Epithelial cell of prostate (primary cell): ENCODE results near the gene EPC2.
A peak's percentile ranks its signal among the peaks of the same experiment; 100 is the strongest.
"Not testable (repeated sequence)": the region's sequence is repeated elsewhere in the genome, so short reads cannot be mapped to it uniquely, and the experiment has no call there.

Experiments
- DNase-seq: peaks from one replicate; pipeline ENCODE4 v3.0.0-alpha.2; 2011; ENCODE audit warnings: low read depth, low spot score
- H3K27ac ChIP-seq: fragments of 450-650 bp; 2 replicates; pipeline ENCODE4 v1.5.1; 2017; ENCODE audit warnings: mild to moderate bottlenecking

The EPC2 gene

DNA sequence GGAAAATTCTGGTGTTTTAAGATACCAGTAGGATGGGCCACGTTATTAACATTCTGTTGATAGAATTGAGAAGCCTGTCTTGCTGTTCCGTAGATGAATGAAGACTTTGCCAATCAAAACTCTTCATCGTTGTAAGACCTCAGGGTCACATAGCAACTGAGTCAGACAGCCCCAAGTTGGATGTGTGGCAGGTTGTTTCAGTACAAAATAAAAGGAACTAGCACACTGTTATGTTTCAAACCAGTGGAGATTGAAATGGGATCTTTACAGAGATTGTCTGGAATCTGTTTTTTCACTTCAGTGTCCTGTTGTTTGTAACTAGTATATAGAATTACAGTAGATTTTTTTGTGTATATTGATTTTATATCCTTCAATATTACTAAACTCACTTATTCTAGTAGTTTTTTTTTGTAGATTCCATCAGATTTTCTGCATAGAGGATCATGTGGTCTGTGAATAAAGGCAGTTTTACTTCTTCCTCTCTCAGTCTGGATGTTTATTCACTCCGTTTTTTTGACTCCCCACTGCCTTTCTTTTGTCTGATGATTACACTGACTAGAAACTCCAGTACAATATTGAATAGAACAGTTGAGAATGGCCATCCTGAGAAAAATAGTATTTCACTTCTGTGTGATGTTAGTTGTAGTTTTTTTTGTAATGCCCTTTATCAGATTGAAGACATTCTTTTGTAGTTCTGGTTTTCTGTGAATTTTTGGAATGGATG, 22.7 kb downstream of the EPC2 start:
- no peak overlapping the region for H3K27ac ChIP-seq
- no peak for DNase-seq

DNA sequence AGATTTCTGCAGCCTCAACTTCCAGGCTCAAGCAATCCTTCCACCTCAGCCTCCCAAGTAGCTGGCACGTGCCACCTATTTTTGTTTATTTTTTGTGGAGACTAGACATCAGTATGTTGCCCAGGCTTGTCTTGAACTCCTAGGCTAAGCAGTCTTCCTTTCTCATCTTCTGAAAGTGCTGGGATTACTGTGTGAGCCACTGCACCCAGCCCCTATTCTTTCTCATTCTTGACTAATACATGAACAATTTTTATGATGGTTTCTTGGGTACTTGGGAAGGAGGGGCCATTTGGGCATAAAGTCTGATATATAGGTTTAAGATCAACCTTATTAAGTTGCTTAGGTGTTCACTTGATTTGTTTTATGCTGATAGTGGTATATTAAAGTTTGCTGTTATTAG, 26.2 kb downstream of the EPC2 start:
- peak; percentile 64 for DNase-seq
- H3K27ac ChIP-seq = peak overlapping the region; percentile 42

DNA sequence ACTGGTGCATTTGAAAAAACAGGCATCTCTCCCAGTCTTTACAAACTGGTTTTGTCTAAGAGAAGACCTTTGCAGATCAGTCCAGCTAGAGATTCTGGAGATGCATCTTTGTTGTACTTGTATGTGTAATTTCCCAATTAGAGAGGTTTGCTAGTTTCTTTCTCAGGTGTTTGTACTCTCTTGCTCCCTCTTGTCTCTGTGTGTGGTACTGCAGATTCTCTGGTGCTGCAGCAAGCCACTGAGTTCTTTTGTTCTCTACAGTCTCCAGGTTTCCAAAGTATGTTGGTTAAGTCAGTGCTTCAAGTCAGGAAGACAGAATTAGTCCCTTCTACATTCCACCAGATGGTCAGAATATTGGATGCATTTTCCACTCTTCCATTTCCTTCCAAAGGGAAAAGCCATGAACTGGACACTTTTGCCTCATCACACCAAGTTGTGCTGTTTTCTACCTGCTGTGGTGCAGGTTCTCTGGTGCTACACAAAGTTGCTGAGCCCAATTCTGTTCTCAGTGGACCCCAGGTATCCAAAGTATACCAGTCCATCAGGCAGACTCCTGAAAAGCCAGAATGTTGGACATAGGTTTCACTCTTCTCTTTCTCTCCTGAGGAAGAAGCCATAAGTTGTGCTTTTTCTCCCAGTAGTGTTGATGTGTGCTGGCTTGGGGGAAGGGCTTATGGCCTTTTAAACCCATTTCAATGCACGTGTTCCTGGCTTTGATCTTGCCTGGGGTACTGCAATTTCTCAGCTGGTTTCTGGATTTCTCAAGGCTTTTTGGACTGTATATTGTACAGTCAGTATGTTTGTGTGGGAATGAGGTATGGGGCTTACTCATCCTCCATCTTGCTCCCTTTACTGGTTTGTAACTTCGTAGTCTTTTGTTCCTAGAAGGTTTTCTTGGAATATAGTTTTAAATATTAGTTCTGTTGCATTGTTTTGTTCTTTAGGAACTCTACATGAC, 29.8 kb downstream of the EPC2 start:
- H3K27ac ChIP-seq = no peak overlapping the region
- DNase-seq = no peak

DNA sequence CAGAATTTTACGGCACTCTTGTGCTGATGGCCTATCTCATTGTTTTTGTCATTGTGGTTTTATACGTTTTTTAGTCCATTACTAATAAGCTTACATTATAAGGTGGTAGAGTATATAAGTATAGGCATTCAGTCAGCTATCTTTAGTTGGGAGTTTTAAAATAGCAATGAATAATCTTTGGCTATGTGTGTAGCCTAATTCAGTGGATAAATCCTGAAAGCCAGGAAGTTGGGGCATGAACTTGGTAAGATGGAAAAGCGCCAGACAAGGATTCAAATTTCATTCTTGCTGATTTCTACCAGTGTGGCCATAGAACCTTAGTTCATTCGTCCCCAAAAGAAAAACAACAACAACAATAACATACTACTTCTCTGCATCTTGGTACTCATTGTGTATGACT, 31.2 kb downstream of the EPC2 start:
- no peak for DNase-seq
- no peak overlapping the region for H3K27ac ChIP-seq

DNA sequence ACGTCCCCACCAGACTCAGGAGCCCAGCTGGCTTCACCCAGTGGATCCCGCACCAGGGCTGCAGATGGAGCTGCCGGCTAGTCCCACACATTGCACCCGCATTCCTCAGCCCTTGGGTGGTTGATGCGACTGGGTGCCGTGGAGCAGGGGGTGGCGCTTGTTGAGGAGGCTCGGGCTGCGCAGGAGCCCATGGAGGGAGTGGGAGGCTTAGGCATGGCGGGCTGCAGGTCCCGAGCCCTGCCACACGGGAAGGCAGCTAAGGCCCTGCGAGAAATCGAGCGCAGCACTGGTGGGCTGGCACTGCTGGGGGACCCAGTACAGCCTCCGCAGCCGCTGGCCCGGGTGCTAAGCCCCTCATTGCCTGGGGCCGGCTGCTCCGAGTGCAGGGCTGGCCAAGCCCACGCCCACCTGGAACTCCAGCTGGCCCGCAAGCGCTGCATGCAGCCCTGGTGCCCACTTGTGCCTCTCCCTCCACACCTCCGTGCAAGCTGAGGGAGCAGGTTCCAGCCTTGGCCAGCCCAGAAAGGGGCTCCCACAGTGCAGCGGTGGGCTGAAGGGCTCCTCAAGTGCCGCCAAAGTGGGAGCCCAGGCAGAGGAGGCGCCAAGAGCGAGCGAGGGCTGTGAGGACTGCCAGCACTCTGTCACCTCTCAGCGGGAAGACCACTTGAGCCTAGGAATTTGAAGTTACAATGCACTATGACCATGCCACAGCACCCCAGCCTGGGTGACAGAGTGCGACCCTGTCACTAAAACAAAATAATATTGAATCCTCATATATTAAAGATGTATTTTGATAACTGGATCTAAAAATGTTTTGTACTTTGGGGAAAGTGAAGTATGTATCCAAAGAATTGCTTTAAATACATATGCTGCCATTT, 34.0 kb downstream of the EPC2 start:
- H3K27ac ChIP-seq, DNase-seq: not testable (repeated sequence)

DNA sequence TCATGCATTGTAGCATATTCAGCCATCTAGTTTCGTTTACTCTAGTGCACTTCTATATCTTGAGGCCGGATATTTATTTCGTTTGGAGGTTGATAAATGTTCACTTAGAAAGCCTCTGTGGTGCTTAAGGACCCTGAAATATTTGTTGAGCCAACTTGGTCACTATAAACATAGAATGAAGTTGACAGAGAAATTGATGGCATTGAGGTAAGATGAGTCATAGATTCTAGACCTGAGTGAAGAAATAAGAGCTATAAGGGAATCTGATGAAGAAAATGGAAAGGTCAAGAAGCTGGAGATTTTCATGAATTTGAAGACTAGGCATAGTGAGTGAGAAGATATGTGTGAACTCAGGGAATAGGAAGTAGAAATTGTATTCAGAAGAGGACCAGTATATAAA, 35.9 kb downstream of the EPC2 start:
- no peak for DNase-seq

DNA sequence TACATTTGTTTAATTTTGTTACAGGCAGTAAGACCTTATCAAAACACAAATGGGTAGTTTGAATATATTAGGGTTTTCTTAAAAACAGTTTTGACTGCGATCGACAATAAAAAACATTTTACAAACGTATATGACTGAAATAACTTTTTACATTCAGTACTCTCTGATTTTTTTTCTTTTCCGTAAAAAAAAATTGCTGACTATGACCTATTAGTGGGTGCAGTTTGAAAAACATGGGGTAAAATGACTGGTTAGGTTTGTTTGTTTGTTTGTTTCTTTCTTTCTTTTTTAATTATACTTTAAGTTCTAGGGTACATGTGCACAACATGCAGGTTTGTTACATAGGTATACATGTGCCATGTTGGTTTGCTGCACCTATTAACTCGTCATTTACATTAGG, 36.9 kb downstream of the EPC2 start:
- no peak for DNase-seq
- no peak overlapping the region for H3K27ac ChIP-seq

More for the DNA sequence above, 35.9 kb downstream of the EPC2 start:
- H3K27ac ChIP-seq = no peak overlapping the region

DNA sequence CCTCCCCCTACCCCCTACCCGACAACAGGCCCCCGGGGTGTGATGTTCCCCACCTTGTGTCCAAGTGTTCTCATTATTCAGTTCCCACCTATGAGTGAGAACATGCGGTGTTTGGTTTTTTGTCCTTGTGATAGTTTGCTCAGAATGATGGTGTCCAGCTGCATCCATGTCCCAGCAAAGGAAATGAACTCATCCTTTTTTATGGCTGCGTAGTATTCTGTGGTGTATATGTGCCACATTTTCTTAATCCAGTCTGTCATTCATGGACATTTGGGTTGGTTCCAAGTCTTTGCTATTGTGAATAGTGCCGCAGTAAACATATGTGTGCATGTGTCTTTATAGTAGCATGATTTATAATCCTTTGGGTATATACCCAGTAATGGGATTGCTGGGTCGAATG, 37.3 kb downstream of the EPC2 start:
- not testable (repeated sequence) for H3K27ac ChIP-seq, DNase-seq

DNA sequence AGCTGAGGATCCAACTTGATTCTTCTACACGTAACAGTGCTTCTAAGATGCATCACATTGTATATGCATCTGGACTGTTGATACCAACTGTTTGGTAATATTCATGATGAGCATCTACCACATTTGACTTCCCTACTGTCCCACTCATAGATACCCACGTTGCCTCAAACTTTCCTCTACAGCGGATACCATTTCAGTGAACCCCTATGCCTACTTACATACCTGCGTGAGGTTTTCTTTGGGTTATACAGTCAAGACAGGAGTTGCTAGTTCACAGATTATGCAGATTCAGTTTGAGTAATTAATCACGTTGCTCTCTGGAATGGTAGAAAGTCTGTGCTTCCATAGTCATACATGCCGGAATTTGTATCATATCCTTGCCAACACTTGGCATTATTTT, 40.0 kb downstream of the EPC2 start:
- H3K27ac ChIP-seq = no peak overlapping the region
- no peak for DNase-seq

DNA sequence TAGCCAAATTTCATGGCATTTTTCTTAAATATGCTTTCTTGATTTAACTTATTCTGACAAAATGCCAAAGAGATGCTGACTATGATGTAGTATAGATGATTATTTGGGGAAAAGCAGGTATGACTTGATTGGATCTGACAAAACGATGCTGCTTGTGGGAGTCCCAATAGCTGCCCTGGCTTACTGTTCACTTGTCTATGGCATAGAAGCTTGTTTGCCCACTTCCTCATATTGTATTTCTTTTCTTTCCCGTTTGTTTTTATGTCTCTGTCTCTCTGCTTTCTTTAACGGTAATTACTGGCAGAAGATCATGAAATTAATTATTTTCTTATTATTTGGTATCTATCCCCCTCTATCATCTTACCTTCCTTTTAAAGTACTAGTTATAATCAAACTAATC, 43.0 kb downstream of the EPC2 start:
- H3K27ac ChIP-seq = no peak overlapping the region
- no peak for DNase-seq

DNA sequence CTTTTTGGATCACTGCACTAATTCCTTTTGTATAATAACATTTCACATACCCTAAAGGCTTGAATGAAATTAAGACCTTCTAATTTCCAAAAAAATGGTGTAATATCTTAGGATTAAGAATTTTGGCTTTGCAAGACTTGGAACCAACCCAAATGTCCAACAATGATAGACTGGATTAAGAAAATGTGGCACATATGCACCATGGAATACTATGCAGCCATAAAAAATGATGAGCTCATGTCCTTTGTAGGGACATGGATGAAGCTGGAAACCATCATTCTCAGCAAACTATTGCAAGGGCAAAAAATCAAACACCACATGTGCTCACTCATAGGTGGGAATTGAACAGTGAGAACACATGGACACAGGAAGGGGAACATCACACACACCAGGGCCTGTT, 43.5 kb downstream of the EPC2 start:
- DNase-seq = not testable (repeated sequence)

DNA sequence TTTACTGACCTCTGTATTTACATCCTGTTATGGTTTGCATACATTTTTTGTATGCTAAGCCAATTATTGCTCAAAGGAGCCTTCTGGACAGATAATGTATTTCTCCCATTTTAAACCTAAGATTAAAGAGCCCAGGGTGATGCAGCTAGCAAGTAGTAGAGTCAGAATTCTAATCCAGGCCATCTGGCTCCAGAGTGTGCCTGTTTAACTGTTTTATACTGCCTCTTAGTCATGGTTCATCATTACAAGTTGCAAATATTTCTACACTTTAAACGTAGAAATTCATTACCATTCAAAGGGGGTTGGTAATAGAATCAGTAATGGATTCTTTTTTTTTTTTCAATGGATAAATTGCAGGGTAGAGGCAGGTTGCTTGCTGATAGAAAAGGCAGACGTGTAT, 52.4 kb downstream of the EPC2 start:
- H3K27ac ChIP-seq = no peak overlapping the region
- no peak for DNase-seq

More for the DNA sequence above, 43.5 kb downstream of the EPC2 start:
- not testable (repeated sequence) for H3K27ac ChIP-seq

DNA sequence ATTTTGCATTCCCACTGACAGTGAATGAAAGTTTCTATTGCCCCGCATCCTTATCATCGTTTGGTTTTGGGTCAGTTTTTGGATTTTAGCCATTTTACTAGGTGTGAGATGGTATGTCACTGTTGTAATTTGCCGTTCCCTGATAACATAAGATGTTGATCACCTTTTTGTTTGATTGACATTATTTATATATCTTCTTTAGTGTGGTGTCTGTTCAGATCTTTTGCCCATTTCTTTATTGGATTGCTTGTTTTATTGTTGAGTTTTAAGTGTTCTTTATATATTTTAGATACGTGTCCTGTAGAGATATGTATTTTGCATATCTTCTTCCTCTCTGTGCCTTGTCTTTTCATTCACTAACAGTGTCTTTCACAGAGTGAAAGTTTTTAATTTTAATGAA, 55.3 kb downstream of the EPC2 start:
- DNase-seq = no peak
- H3K27ac ChIP-seq = no peak overlapping the region

DNA sequence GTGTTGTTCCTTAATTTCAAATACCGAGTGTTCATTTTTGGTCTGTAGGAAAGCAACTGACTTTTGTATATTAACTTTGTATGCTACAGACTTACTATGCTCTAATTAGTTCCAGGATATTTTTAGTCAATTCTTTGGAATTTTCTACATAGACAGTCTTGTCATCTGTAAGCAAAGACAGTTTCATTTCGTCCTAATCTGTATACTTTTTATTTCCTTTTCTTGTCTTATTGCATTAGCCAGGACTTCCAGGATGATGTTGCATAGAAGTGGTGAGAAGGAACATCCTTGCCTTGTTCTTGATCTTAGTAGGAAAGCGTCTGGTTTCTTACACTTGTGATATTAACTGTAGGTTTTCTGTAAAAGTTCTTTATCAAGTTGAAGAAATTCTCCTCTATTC, 56.5 kb downstream of the EPC2 start:
- no peak overlapping the region for H3K27ac ChIP-seq

DNA sequence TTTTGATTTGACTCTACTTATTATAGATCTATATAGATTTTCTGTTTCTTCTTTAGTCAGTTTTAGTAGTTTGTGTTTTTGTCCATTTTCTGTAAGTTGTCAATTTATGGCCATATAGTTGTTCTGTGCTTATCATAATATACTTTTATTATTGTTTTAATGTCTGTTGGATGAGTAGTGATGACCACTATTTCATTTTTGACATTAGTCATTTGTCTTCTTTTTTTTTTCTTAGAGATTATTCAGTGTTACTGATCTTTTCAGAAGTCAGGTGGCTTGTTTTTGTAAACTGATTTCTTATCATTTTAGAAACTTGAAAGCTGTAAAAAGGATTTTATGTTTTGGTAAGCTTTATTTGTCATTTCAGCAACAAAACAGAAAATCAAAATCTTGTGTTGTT, 57.3 kb downstream of the EPC2 start:
- no peak overlapping the region for H3K27ac ChIP-seq
- DNase-seq = no peak

More for the DNA sequence above, 56.5 kb downstream of the EPC2 start:
- DNase-seq = no peak

DNA sequence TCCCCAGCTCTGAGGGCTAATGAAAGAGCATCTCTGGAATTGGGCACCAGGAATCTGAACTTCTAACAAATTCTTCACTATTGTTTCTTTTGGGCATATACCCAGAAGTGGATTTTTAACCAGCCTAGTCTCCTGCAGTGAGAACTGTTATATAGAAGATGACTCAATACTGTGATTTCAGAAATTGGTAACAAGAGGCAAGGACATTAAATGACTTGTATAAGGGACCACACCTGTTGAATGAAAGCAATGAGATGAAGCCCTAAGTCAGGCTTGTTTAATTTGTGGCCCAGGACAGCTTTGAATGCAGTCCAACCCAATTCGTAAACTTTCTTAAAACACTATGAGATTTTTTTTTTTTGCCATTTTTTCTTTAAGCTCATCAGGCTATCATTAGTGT, 57.9 kb downstream of the EPC2 start:
- H3K27ac ChIP-seq = no peak overlapping the region
- DNase-seq = no peak

DNA sequence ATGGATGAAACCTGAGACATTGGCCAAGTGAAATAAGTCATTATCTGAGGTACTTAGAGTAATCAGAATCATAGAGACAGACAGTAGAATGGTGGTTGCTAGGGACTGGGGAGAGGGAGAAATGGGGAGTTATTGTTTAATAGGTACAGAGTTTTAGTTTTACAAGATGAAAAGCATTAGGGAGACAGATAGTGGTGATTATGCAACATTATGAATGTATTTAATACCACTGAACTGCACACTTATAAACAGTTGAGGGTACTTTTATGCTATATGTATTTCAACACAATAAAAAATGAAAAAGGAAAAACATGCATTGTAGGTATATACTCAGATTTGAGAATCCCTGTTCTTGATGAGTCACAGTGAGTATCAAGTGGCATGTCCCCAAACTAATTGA, 59.7 kb downstream of the EPC2 start:
- H3K27ac ChIP-seq = no peak overlapping the region
- no peak for DNase-seq

DNA sequence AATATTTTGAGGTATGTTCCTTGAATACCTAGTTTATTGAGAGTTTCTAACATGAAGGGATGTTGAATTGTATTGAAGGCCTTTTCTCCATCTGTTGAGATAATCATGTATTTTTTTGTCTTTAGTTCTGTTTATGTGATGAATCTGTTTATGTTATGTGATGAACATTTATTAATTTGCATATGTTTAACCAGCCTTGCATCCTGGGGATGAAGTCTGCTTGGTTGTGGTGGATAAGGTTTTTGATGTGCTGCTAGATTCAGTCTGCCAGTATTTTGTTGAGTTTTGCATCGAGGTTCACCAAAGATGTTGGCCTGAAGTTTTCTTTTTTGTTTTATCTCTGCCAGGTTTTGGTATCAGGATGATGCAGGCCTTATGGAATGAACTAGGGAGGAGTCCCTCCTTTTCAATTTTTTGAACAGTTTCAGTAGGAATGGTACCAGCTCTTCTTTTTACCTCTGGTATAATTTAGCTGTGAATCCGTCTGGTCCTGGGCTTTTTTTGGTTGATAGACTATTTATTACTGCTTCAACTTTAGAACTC, 71.9 kb downstream of the EPC2 start:
- no peak overlapping the region for H3K27ac ChIP-seq
- no peak for DNase-seq

DNA sequence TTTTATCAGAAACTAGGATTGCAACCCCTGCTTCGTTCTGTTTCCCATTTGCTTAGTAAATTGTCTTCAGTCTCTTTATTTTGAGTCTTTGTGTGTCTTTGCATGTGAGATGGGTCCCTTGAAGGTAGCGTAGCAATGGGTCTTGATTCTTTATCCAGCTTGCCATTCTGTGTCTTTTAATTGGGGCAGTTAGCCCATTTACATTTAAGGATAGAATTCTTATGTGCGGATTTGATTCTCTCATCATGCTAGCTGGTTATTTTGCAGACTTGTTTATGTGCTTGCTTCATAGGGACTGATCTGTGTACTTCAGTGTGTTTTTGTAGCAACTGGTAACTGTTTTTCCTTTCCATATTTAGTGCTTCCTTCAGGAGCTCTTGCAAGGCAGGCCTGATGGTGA, 73.5 kb downstream of the EPC2 start:
- DNase-seq = no peak
- H3K27ac ChIP-seq = no peak overlapping the region

DNA sequence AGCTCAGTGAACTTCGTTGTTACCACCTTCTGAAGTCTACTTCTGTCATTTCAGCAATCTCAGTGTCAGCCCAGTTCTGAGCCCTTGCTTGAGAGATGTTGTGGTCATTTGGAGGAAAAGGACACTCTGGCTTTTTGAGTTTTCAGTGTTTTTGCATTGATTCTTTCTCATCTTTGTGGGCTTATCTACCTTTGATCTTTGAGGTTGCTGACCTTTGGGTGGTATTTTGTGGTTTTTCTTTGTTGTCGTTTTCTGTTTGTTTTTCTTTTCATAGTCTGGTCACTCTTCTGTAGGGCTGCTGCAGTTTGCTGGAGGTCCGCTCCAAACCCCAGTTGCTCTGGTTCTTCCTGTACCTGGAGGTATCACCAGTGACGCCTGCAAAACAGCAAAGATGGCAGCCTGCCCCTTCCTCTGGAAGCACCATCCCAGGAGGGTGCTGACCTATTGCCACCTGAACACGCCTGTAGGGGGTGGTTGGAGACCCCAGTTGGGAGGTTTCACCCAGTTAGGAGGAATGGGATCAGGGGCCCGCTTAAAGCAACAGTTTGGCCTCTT, 74.7 kb downstream of the EPC2 start:
- no peak overlapping the region for H3K27ac ChIP-seq
- no peak for DNase-seq
